Peyer's patch (tissue), 4 donors: ENCODE measurements around the gene STIL. TPM values are rescaled to one million over a fixed set of nuclear protein-coding genes. Genes with fewer than 3 reads are reported as not detected.
A peak's percentile ranks its signal among the peaks of the same experiment; 100 is the strongest.

ENCODE experiments used
- DNase-seq, 3 donors: peaks; one replicate each; pipeline ENCODE4 v3.0.0-alpha.2; 2017 to 2019
- H3K27ac ChIP-seq, 4 donors: fragments of 200-600 bp; sonication (generic); one replicate each; pipeline ENCODE4 v1.5.1; 2016 to 2019
- H3K27me3 ChIP-seq, 2 donors: fragments of 200-600 bp; sonication (generic); one replicate each; pipeline ENCODE4 v1.5.1; 2019
- H3K36me3 ChIP-seq, 3 donors: fragments of 200-600 bp; sonication (generic); one replicate each; pipeline ENCODE4 v1.5.1; 2016 to 2019
- H3K4me1 ChIP-seq, 4 donors: fragments of 200-600 bp; sonication (generic); one replicate each; pipeline ENCODE4 v1.5.1; 2016 to 2019
- H3K4me3 ChIP-seq, 4 donors: fragments of 200-600 bp; sonication (generic); 1 replicate in 3 of 4; 2 replicates in 1 of 4; pipeline ENCODE4 v1.5.1; 2016 to 2019; ENCODE audit warnings: mild to moderate bottlenecking in 1 of 4
- H3K9me3 ChIP-seq, 4 donors: fragments of 200-600 bp; sonication (generic); one replicate each; pipeline ENCODE4 v1.5.1; 2016 to 2019; ENCODE audit warnings: mild to moderate bottlenecking in 1 of 4
- CTCF ChIP-seq, 6 experiments: fragments of 450-650 bp in 4 of 6; fragments of 200-600 bp in 2 of 6; sonication (generic) in 1 of 6; IDR thresholded peaks; one replicate each; pipeline ENCODE4 v1.5.1; 2017 to 2019; ENCODE audit warnings: antibody characterized with exemption in 6 of 6, mild to moderate bottlenecking in 3 of 6, moderate library complexity in 1 of 6
- POLR2A ChIP-seq, 2 donors: fragments of 450-650 bp; IDR thresholded peaks; one replicate each; pipeline ENCODE4 v1.5.1; 2017; ENCODE audit warnings: antibody characterized with exemption in 2 of 2, mild to moderate bottlenecking in 2 of 2, moderate library complexity in 2 of 2
- total RNA-seq, 4 donors: library from RNA; depleted of rRNA; stranded (reverse); fragments of >200 nt; gene quantifications; one replicate each; pipeline ENCODE4 v1.1.0, GENCODE V29; 2016

STIL gene
- total RNA-seq, 4 donors from 2014 or later: 4.5 to 14.0 (median 6.7) TPM

GRCh38 chr1:47216278-47217059, 97.5 kb downstream of the STIL start:
- no peaks in the 10 kb centered on the region for H3K27me3 ChIP-seq
- TF ChIP-seq POLR2A (IDR thresholded peaks at IDR 0.05) (no peak), CTCF (IDR thresholded peaks at IDR 0.05) (no peak)
- H3K9me3 ChIP-seq: no peaks in the 10 kb centered on the region
- H3K4me3 ChIP-seq: no peak overlapping the region
- no peaks in the 10 kb centered on the region for H3K36me3 ChIP-seq
- DNase-seq: no peak
- no peak overlapping the region for H3K27ac ChIP-seq
- no peaks in the 10 kb centered on the region for H3K4me1 ChIP-seq

GRCh38 chr1:47215713-47216112, 98.2 kb downstream of the STIL start:
- Histone ChIP-seq H3K9me3 (no peaks in the 10 kb centered on the region), H3K27me3 (no peaks in the 10 kb centered on the region), H3K27ac (no peak overlapping the region), H3K36me3 (no peaks in the 10 kb centered on the region), H3K4me3 (no peak overlapping the region), H3K4me1 (no peaks in the 10 kb centered on the region)
- DNase-seq: no peak
- TF ChIP-seq POLR2A (IDR thresholded peaks at IDR 0.05) (no peak), CTCF (IDR thresholded peaks at IDR 0.05) (no peak)

GRCh38 chr1:47214549-47214948, 99.4 kb downstream of the STIL start:
- H3K27me3 ChIP-seq: no peaks in the 10 kb centered on the region
- no peak for DNase-seq
- H3K36me3 ChIP-seq: no peaks in the 10 kb centered on the region
- no peaks in the 10 kb centered on the region for H3K9me3 ChIP-seq
- H3K4me1 ChIP-seq: no peaks in the 10 kb centered on the region
- H3K4me3 ChIP-seq: no peak overlapping the region
- TF ChIP-seq POLR2A (IDR thresholded peaks at IDR 0.05) (no peak), CTCF (IDR thresholded peaks at IDR 0.05) (no peak)
- H3K27ac ChIP-seq: no peak overlapping the region

- no peaks in the 10 kb centered on the region for H3K36me3 ChIP-seq
- no peak overlapping the region for H3K4me3 ChIP-seq
- no peak overlapping the region for H3K27ac ChIP-seq
- peak in 1 of 3 donors; percentile 34 for DNase-seq
- no peaks in the 10 kb centered on the region for H3K27me3 ChIP-seq
- no peaks in the 10 kb centered on the region for H3K4me1 ChIP-seq
- no peak for TF ChIP-seq CTCF (IDR thresholded peaks at IDR 0.05)
- TF ChIP-seq POLR2A (IDR thresholded peaks at IDR 0.05): no peak
- no peaks in the 10 kb centered on the region for H3K9me3 ChIP-seq
Observed at GRCh38 chr1:47213230-47213963, 100.5 kb downstream of the STIL start.

- peak overlapping the region in 1 of 4 donors; percentile 48 for H3K27ac ChIP-seq
- peak in 1 of 3 donors; percentile 27 for DNase-seq
- TF ChIP-seq POLR2A (IDR thresholded peaks at IDR 0.05) (no peak), CTCF (IDR thresholded peaks at IDR 0.05) (no peak)
Observed at GRCh38 chr1:47212636-47213229, 101.2 kb downstream of the STIL start.

More at GRCh38 chr1:47212636-47213229, 101.2 kb downstream of the STIL start:
- no peaks in the 10 kb centered on the region for H3K4me1 ChIP-seq
- H3K9me3 ChIP-seq: no peaks in the 10 kb centered on the region
- no peaks in the 10 kb centered on the region for H3K36me3 ChIP-seq
- no peak overlapping the region for H3K4me3 ChIP-seq
- no peaks in the 10 kb centered on the region for H3K27me3 ChIP-seq
